Measurements from ENCODE around the gene HMCN1. TPM values are rescaled to one million over a fixed set of nuclear protein-coding genes. Genes with fewer than 3 reads are reported as not detected.

The HMCN1 gene
- total RNA-seq, 2 experiments from 2014 or later, result not detected

GRCh38 chr1:186104459-186104858 lies 370.3 kb downstream of the HMCN1 start:
- Mint-ChIP-seq H3K4me1 (ENCODE audit: low read depth) (no peaks in the 10 kb centered on the region), H3K27ac (no peak overlapping the region), H3K36me3 (no peaks in the 10 kb centered on the region), H3K9me3 (no peaks in the 10 kb centered on the region), H3K27me3 (no peaks in the 10 kb centered on the region), H3K4me3 (no peak overlapping the region)
- intact Hi-C loops (cut with micrococcal nuclease), result no loop called here
- no peak for DNase-seq
- POLR2A ChIA-PET, result no interaction called here
- CTCF ChIA-PET, result no interaction called here

GRCh38 chr1:186112280-186112679 lies 378.1 kb downstream of the HMCN1 start:
- CTCF ChIA-PET, result no interaction called here
- Mint-ChIP-seq H3K27ac (no peak overlapping the region), H3K9me3 (no peaks in the 10 kb centered on the region), H3K27me3 (no peaks in the 10 kb centered on the region), H3K4me1 (ENCODE audit: low read depth) (no peaks in the 10 kb centered on the region), H3K4me3 (no peak overlapping the region), H3K36me3 (no peaks in the 10 kb centered on the region)
- intact Hi-C loops (cut with micrococcal nuclease), result no loop called here
- POLR2A ChIA-PET, result no interaction called here
- no peak for DNase-seq

- Mint-ChIP-seq H3K4me1 (ENCODE audit: low read depth) (no peaks in the 10 kb centered on the region), H3K27ac (no peak overlapping the region), H3K27me3 (no peaks in the 10 kb centered on the region), H3K36me3 (no peaks in the 10 kb centered on the region), H3K4me3 (no peak overlapping the region), H3K9me3 (no peaks in the 10 kb centered on the region)
- CTCF ChIA-PET, result no interaction called here
- intact Hi-C loops (cut with micrococcal nuclease), result no loop called here
- DNase-seq, result no peak
- POLR2A ChIA-PET, result no interaction called here
Measured at GRCh38 chr1:186113461-186113860, 379.3 kb downstream of the HMCN1 start.

GRCh38 chr1:186118724-186119123 lies 384.5 kb downstream of the HMCN1 start:
- Mint-ChIP-seq H3K36me3 (no peaks in the 10 kb centered on the region), H3K4me3 (no peak overlapping the region), H3K9me3 (no peaks in the 10 kb centered on the region), H3K4me1 (ENCODE audit: low read depth) (no peaks in the 10 kb centered on the region), H3K27me3 (no peaks in the 10 kb centered on the region), H3K27ac (no peak overlapping the region)
- DNase-seq, result no peak
- intact Hi-C loops (cut with micrococcal nuclease), result no loop called here
- ChIA-PET CTCF (no interaction called here), POLR2A (no interaction called here)

GRCh38 chr1:186122837-186123236 lies 388.6 kb downstream of the HMCN1 start:
- H3K9me3 Mint-ChIP-seq, result no peaks in the 10 kb centered on the region
- CTCF ChIA-PET, result no interaction called here
- POLR2A ChIA-PET, result no interaction called here
- no peak overlapping the region for H3K4me3 Mint-ChIP-seq
- no peaks in the 10 kb centered on the region for H3K4me1 Mint-ChIP-seq (ENCODE audit: low read depth)
- DNase-seq, result no peak
- intact Hi-C loops (cut with micrococcal nuclease), result no loop called here
- no peaks in the 10 kb centered on the region for H3K27me3 Mint-ChIP-seq
- no peaks in the 10 kb centered on the region for H3K36me3 Mint-ChIP-seq
- H3K27ac Mint-ChIP-seq, result no peak overlapping the region

GRCh38 chr1:186125035-186125434 lies 390.8 kb downstream of the HMCN1 start:
- intact Hi-C loops (cut with micrococcal nuclease), result no loop called here
- Mint-ChIP-seq H3K4me1 (ENCODE audit: low read depth) (no peaks in the 10 kb centered on the region), H3K9me3 (no peaks in the 10 kb centered on the region), H3K27ac (no peak overlapping the region), H3K4me3 (no peak overlapping the region), H3K27me3 (no peaks in the 10 kb centered on the region), H3K36me3 (no peaks in the 10 kb centered on the region)
- ChIA-PET CTCF (no interaction called here), POLR2A (no interaction called here)
- no peak for DNase-seq

GRCh38 chr1:186125511-186125910 lies 391.3 kb downstream of the HMCN1 start:
- ChIA-PET CTCF (no interaction called here), POLR2A (no interaction called here)
- intact Hi-C loops (cut with micrococcal nuclease), result no loop called here
- Mint-ChIP-seq H3K4me3 (no peak overlapping the region), H3K27me3 (no peaks in the 10 kb centered on the region), H3K27ac (no peak overlapping the region), H3K36me3 (no peaks in the 10 kb centered on the region), H3K9me3 (no peaks in the 10 kb centered on the region), H3K4me1 (ENCODE audit: low read depth) (no peaks in the 10 kb centered on the region)
- DNase-seq, result no peak

- H3K9me3 Mint-ChIP-seq, result no peaks in the 10 kb centered on the region
- H3K36me3 Mint-ChIP-seq, result no peaks in the 10 kb centered on the region
- H3K27me3 Mint-ChIP-seq, result no peaks in the 10 kb centered on the region
- DNase-seq, result no peak
- no peak overlapping the region for H3K4me3 Mint-ChIP-seq
- ChIA-PET CTCF (no interaction called here), POLR2A (no interaction called here)
- intact Hi-C loops (cut with micrococcal nuclease), result no loop called here
- H3K4me1 Mint-ChIP-seq (ENCODE audit: low read depth), result no peaks in the 10 kb centered on the region
- H3K27ac Mint-ChIP-seq, result no peak overlapping the region
Measured at GRCh38 chr1:186129758-186130157, 395.6 kb downstream of the HMCN1 start.

- no peak overlapping the region for H3K4me3 Mint-ChIP-seq
- no peaks in the 10 kb centered on the region for H3K9me3 Mint-ChIP-seq
- POLR2A ChIA-PET, result no interaction called here
- no peak for DNase-seq
- no peaks in the 10 kb centered on the region for H3K27me3 Mint-ChIP-seq
- H3K27ac Mint-ChIP-seq, result no peak overlapping the region
- no peaks in the 10 kb centered on the region for H3K36me3 Mint-ChIP-seq
- H3K4me1 Mint-ChIP-seq (ENCODE audit: low read depth), result no peaks in the 10 kb centered on the region
- intact Hi-C loops (cut with micrococcal nuclease), result no loop called here
- CTCF ChIA-PET, result interaction anchor here (0.9 kb wide), 1 partner anchor 186 kb away, joined by 3 read pairs; no protein-coding TSS in a partner anchor
Measured at GRCh38 chr1:186139115-186139514, 404.9 kb downstream of the HMCN1 start.

GRCh38 chr1:186139701-186140100 lies 405.5 kb downstream of the HMCN1 start:
- no peaks in the 10 kb centered on the region for H3K4me1 Mint-ChIP-seq (ENCODE audit: low read depth)
- ChIA-PET CTCF (no interaction called here), POLR2A (no interaction called here)
- no peak for DNase-seq
- no peaks in the 10 kb centered on the region for H3K36me3 Mint-ChIP-seq
- intact Hi-C loops (cut with micrococcal nuclease), result no loop called here
- H3K9me3 Mint-ChIP-seq, result no peaks in the 10 kb centered on the region
- H3K4me3 Mint-ChIP-seq, result no peak overlapping the region
- H3K27ac Mint-ChIP-seq, result no peak overlapping the region
- H3K27me3 Mint-ChIP-seq, result peaks cover 2% of the 10 kb centered on the region

- no peak for DNase-seq
- CTCF ChIA-PET, result no interaction called here
- no peaks in the 10 kb centered on the region for H3K4me1 Mint-ChIP-seq (ENCODE audit: low read depth)
- no peaks in the 10 kb centered on the region for H3K36me3 Mint-ChIP-seq
- H3K27ac Mint-ChIP-seq, result no peak overlapping the region
- intact Hi-C loops (cut with micrococcal nuclease), result no loop called here
- peaks cover 2% of the 10 kb centered on the region for H3K27me3 Mint-ChIP-seq
- no peak overlapping the region for H3K4me3 Mint-ChIP-seq
- H3K9me3 Mint-ChIP-seq, result no peaks in the 10 kb centered on the region
- POLR2A ChIA-PET, result no interaction called here
Measured at GRCh38 chr1:186142159-186142558, 408.0 kb downstream of the HMCN1 start.

GRCh38 chr1:186142916-186143315 lies 408.7 kb downstream of the HMCN1 start:
- Mint-ChIP-seq H3K36me3 (no peaks in the 10 kb centered on the region), H3K4me3 (no peak overlapping the region), H3K4me1 (ENCODE audit: low read depth) (no peaks in the 10 kb centered on the region), H3K9me3 (no peaks in the 10 kb centered on the region), H3K27ac (no peak overlapping the region), H3K27me3 (peaks cover 2% of the 10 kb centered on the region)
- ChIA-PET CTCF (no interaction called here), POLR2A (no interaction called here)
- intact Hi-C loops (cut with micrococcal nuclease), result no loop called here
- no peak for DNase-seq

- POLR2A ChIA-PET, result no interaction called here
- Mint-ChIP-seq H3K27ac (no peak overlapping the region), H3K36me3 (no peaks in the 10 kb centered on the region), H3K27me3 (peaks cover 2% of the 10 kb centered on the region), H3K9me3 (no peaks in the 10 kb centered on the region), H3K4me1 (ENCODE audit: low read depth) (no peaks in the 10 kb centered on the region), H3K4me3 (no peak overlapping the region)
- no peak for DNase-seq
- intact Hi-C loops (cut with micrococcal nuclease), result no loop called here
- CTCF ChIA-PET, result no interaction called here
Measured at GRCh38 chr1:186143481-186143880, 409.3 kb downstream of the HMCN1 start.

GRCh38 chr1:186144505-186144904 lies 410.3 kb downstream of the HMCN1 start:
- Mint-ChIP-seq H3K4me1 (ENCODE audit: low read depth) (no peaks in the 10 kb centered on the region), H3K27me3 (peaks cover 2% of the 10 kb centered on the region), H3K9me3 (no peaks in the 10 kb centered on the region), H3K36me3 (no peaks in the 10 kb centered on the region), H3K27ac (no peak overlapping the region), H3K4me3 (no peak overlapping the region)
- ChIA-PET CTCF (no interaction called here), POLR2A (no interaction called here)
- intact Hi-C loops (cut with micrococcal nuclease), result no loop called here
- no peak for DNase-seq

Measured in activated CD4-positive, alpha-beta memory T cell treated with anti-CD3 and anti-CD28 coated beads for 36 hours (primary cell).